Ecto neural progenitor cell (in vitro differentiated cells): Measurements from ENCODE around the gene POMP.
A peak's percentile ranks its signal among the peaks of the same experiment; 100 is the strongest.

ENCODE experiments used
- DNase-seq: peaks from one replicate; pipeline ENCODE4 v3.0.0-alpha.2; 2018; ENCODE audit warnings: low spot score

Gene POMP

GRCh38 chr13:28693605-28694491 lies 34.9 kb downstream of the POMP start:
- DNase-seq: peak; percentile 75

GRCh38 chr13:28697441-28697840 lies 38.5 kb downstream of the POMP start:
- no peak for DNase-seq

GRCh38 chr13:28699246-28699645 lies 40.3 kb downstream of the POMP start:
- no peak for DNase-seq

GRCh38 chr13:28704282-28704681 lies 45.4 kb downstream of the POMP start:
- no peak for DNase-seq

- no peak for DNase-seq
These were observed 46.0 kb downstream of the POMP start for GRCh38 chr13:28704919-28705318.

GRCh38 chr13:28705461-28706083 lies 46.6 kb downstream of the POMP start:
- no peak for DNase-seq

- no peak for DNase-seq
These were observed 48.9 kb downstream of the POMP start for GRCh38 chr13:28707629-28708427.

GRCh38 chr13:28710161-28710560 lies 51.2 kb downstream of the POMP start:
- DNase-seq: no peak

GRCh38 chr13:28714651-28715050 lies 55.7 kb downstream of the POMP start:
- DNase-seq: no peak

- DNase-seq: no peak
These were observed 57.6 kb downstream of the POMP start for GRCh38 chr13:28716511-28716910.

GRCh38 chr13:28717170-28717569 lies 58.2 kb downstream of the POMP start:
- no peak for DNase-seq

- DNase-seq: no peak
These were observed 59.2 kb downstream of the POMP start for GRCh38 chr13:28718196-28718542.

- DNase-seq: peak; percentile 98
These were observed 59.8 kb downstream of the POMP start, which contains the start of gene SLC46A3 for GRCh38 chr13:28718543-28719226. TSS of gene SLC46A3 (minus strand) at chr13:28718970. CDS start at chr13:28717998, 972 bp downstream.

- DNase-seq: no peak
These were observed 60.5 kb downstream of the POMP start for GRCh38 chr13:28719227-28720055.

GRCh38 chr13:28723806-28724205 lies 64.9 kb downstream of the POMP start:
- DNase-seq: no peak

GRCh38 chr13:28725046-28725610 lies 66.2 kb downstream of the POMP start:
- DNase-seq: no peak
